Activated CD8-positive, alpha-beta T cell treated with anti-CD3 and anti-CD28 coated beads for 36 hours (primary cell): ENCODE data around the gene CKAP4. TPM values are rescaled to one million over a fixed set of nuclear protein-coding genes. Genes with fewer than 3 reads are reported as not detected.

Source experiments
- ATAC-seq: fragments of 200-7000 bp; cut with Tn5 transposase; one replicate; pipeline ENCODE4 v1.10.0; 2021; ENCODE audit warnings: mild to moderate bottlenecking, moderate library complexity
- CTCF ChIA-PET: fragments of 350-600 bp; sonication (Branson Sonifier 250); formaldehyde crosslinking; loops from one replicate; lab custom pipeline; 2021; ENCODE audit warnings: antibody characterized with exemption; lab: Charles Lee
- POLR2A ChIA-PET: fragments of 350-600 bp; sonication (Branson Sonifier 250); formaldehyde crosslinking; loops from one replicate; lab custom pipeline; 2021; ENCODE audit warnings: antibody characterized with exemption; lab: Charles Lee
- DNase-seq: peaks from one replicate; pipeline ENCODE4 v3.0.0-alpha.2; 2020
- H3K27ac Mint-ChIP-seq: one replicate; pipeline ENCODE4 v1.8.0; 2021; ENCODE audit warnings: mild to moderate bottlenecking, mixed read lengths
- H3K27me3 Mint-ChIP-seq: one replicate; pipeline ENCODE4 v1.8.0; 2021; ENCODE audit warnings: mixed read lengths
- H3K36me3 Mint-ChIP-seq: one replicate; pipeline ENCODE4 v1.8.0; 2021; ENCODE audit warnings: low read depth, mixed read lengths
- H3K4me1 Mint-ChIP-seq: one replicate; pipeline ENCODE4 v1.8.0; 2021; ENCODE audit warnings: low read depth, mixed read lengths
- H3K4me3 Mint-ChIP-seq: one replicate; pipeline ENCODE4 v1.8.0; 2021; ENCODE audit warnings: mild to moderate bottlenecking, moderate library complexity, mixed read lengths
- H3K9me3 Mint-ChIP-seq: one replicate; pipeline ENCODE4 v1.8.0; 2021; ENCODE audit warnings: mixed read lengths
- intact Hi-C: fragments of 100-400 bp; cut with micrococcal nuclease; formaldehyde crosslinking; loops from one replicate; pipeline ENCODE4 v1.10.0; 2022
- total RNA-seq, 2 experiments: library from RNA; stranded (reverse); gene quantifications; one replicate each; pipeline ENCODE4 v1.2.3, GENCODE V29; 2021
- TF ChIP-seq, protein P1 (sequence below): fragments of 200-600 bp; IDR thresholded peaks from one replicate; pipeline ENCODE4 v1.8.0; 2022; ENCODE audit warnings: antibody characterized with exemption, mild to moderate bottlenecking

The CKAP4 gene
- total RNA-seq, 2 experiments from 2014 or later, result 15.2 to 16.3 TPM

DNA sequence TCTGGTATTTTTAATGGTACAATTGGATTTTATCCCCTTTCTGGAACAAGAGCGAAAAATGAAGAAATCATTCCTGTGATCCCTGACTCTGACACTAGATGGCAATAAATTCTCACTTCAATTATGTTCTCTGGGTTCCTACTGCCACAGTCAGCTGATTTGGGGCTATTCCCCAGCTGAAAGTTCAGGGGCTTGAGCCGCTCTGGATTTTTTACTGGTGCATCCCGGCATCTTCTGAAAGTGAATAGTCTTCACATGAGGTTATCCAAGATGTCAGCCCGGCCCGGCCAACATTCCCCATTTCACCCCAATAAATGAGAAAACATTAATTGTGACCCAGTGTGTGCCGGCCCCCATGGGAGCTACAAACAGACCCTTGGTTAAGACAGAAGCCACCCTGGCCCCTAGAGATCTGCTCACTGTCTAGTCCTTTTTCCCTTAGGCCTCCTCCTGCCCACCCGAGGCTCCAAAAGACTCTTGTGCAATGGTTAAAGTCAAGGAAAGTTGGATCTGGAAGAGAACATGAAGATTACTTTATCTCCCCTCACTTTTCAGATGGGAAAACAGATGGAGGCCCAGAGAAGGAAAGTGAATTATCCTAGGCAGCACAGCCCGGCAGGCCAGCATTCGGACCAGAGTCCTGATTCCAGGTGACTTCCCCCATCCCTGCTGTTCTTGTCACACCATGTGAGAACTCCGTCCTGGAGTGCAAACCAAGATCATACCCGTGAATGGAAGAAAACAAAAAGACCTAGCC is 20.8 kb downstream of the CKAP4 start:
- TF ChIP-seq, protein P1, sequence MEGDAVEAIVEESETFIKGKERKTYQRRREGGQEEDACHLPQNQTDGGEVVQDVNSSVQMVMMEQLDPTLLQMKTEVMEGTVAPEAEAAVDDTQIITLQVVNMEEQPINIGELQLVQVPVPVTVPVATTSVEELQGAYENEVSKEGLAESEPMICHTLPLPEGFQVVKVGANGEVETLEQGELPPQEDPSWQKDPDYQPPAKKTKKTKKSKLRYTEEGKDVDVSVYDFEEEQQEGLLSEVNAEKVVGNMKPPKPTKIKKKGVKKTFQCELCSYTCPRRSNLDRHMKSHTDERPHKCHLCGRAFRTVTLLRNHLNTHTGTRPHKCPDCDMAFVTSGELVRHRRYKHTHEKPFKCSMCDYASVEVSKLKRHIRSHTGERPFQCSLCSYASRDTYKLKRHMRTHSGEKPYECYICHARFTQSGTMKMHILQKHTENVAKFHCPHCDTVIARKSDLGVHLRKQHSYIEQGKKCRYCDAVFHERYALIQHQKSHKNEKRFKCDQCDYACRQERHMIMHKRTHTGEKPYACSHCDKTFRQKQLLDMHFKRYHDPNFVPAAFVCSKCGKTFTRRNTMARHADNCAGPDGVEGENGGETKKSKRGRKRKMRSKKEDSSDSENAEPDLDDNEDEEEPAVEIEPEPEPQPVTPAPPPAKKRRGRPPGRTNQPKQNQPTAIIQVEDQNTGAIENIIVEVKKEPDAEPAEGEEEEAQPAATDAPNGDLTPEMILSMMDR, result peak; percentile 90
- H3K4me1 Mint-ChIP-seq, result peaks cover 11% of the 10 kb centered on the region
- no peaks in the 10 kb centered on the region for H3K9me3 Mint-ChIP-seq
- no peak overlapping the region for H3K4me3 Mint-ChIP-seq
- ChIA-PET POLR2A (interaction anchor here (1.0 kb wide), 1 partner anchor 21 kb away, joined by 3 read pairs; the partner anchor contains the start of gene CKAP4), CTCF (interaction anchor here (0.6 to 4.3 kb wide), 35 partner anchors 8 to 807 kb away, joined by 3 to 82 read pairs (median 7); partner anchors contain the start of gene POLR3B)
- peak; percentile 36 for DNase-seq
- intact Hi-C loops, result loop anchor here (2.0 kb wide), 1 partner anchor 56 kb away; no protein-coding TSS in a partner anchor
- peak overlapping the region; percentile 55 for H3K27ac Mint-ChIP-seq
- peak; percentile 43 for ATAC-seq
- no peaks in the 10 kb centered on the region for H3K36me3 Mint-ChIP-seq
- H3K27me3 Mint-ChIP-seq, result peaks cover 2% of the 10 kb centered on the region

- POLR2A ChIA-PET, result interaction anchor here (0.8 kb wide), 1 partner anchor 606 kb away, joined by 4 read pairs; no protein-coding TSS in a partner anchor
- H3K36me3 Mint-ChIP-seq, result no peaks in the 10 kb centered on the region
- peaks cover 8% of the 10 kb centered on the region for H3K27me3 Mint-ChIP-seq
- DNase-seq, result no peak
- H3K9me3 Mint-ChIP-seq, result no peaks in the 10 kb centered on the region
- peaks cover 17% of the 10 kb centered on the region for H3K4me1 Mint-ChIP-seq
- no peak for ATAC-seq
- CTCF ChIA-PET, result interaction anchor here (0.6 to 1.9 kb wide), 25 partner anchors 13 to 804 kb away, joined by 3 to 35 read pairs (median 4); partner anchors contain the start of gene POLR3B
- intact Hi-C loops, result loop anchor here (5.0 kb wide), 1 partner anchor 802 kb away; no protein-coding TSS in a partner anchor
- TF ChIP-seq, protein P1, result no peak
- no peak overlapping the region for H3K4me3 Mint-ChIP-seq
- no peak overlapping the region for H3K27ac Mint-ChIP-seq
These were observed 23.5 kb downstream of the CKAP4 start for GRCh38 chr12:106224355-106224706.

GRCh38 chr12:106223485-106224354 is 24.1 kb downstream of the CKAP4 start:
- H3K4me3 Mint-ChIP-seq, result no peak overlapping the region
- H3K9me3 Mint-ChIP-seq, result peaks cover 3% of the 10 kb centered on the region
- intact Hi-C loops, result loop anchor here (5.0 kb wide), 1 partner anchor 801 kb away; no protein-coding TSS in a partner anchor
- ATAC-seq (peak; percentile 81), DNase-seq (peak; percentile 75)
- peaks cover 11% of the 10 kb centered on the region for H3K27me3 Mint-ChIP-seq
- ChIA-PET CTCF (interaction anchor here (0.6 to 1.9 kb wide), 41 partner anchors 10 to 1243 kb away, joined by 3 to 35 read pairs (median 4); partner anchors contain the start of gene POLR3B), POLR2A (interaction anchor here (0.8 kb wide), 1 partner anchor 605 kb away, joined by 4 read pairs; no protein-coding TSS in a partner anchor)
- no peak overlapping the region for H3K27ac Mint-ChIP-seq
- peaks cover 17% of the 10 kb centered on the region for H3K4me1 Mint-ChIP-seq
- H3K36me3 Mint-ChIP-seq, result no peaks in the 10 kb centered on the region
- TF ChIP-seq, protein P1, result peak; percentile 83

DNA sequence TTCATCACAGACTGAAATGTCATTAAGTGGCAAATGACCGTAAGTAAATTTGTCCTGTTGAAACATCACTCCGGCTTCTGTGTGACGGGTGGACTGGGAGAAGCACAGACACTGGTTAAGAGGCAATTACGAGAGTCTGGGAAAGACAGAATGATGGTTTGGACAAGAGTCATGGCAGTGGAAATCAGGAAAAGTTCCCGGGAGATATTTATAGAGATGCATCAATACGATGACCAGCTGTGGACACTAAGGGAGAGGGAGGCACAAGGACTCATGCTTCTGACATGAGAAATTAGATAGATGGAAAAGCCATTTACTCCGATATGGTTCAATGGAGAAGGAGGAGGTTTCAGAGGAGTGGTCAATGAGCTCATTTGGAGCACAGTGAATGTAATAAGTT is 27.3 kb downstream of the CKAP4 start:
- no peak overlapping the region for H3K27ac Mint-ChIP-seq
- intact Hi-C loops, result loop anchor here (5.0 kb wide), 1 partner anchor 798 kb away; no protein-coding TSS in a partner anchor
- DNase-seq, result no peak
- TF ChIP-seq, protein P1, result no peak
- no peak overlapping the region for H3K4me3 Mint-ChIP-seq
- peaks cover 23% of the 10 kb centered on the region for H3K27me3 Mint-ChIP-seq
- peaks cover 6% of the 10 kb centered on the region for H3K4me1 Mint-ChIP-seq
- POLR2A ChIA-PET, result interaction anchor here (0.6 kb wide), 1 partner anchor 996 kb away, joined by 6 read pairs; no protein-coding TSS in a partner anchor
- peaks cover 9% of the 10 kb centered on the region for H3K9me3 Mint-ChIP-seq
- CTCF ChIA-PET, result interaction anchor here (0.7 to 1.6 kb wide), 4 partner anchors 23 to 800 kb away, joined by 3 to 4 read pairs (median 3); no protein-coding TSS in a partner anchor
- no peaks in the 10 kb centered on the region for H3K36me3 Mint-ChIP-seq
- no peak for ATAC-seq
